Breast epithelium (tissue), 3 donors: ENCODE results near the gene RPL10.

Experiments used
- CTCF ChIP-seq, 3 donors: fragments of 450-650 bp; IDR thresholded peaks; one replicate each; pipeline ENCODE4 v1.5.1; 2016 to 2017; ENCODE audit warnings: antibody characterized with exemption in 3 of 3, mild to moderate bottlenecking in 3 of 3, moderate library complexity in 3 of 3
- POLR2AphosphoS5 ChIP-seq, 3 donors: sonication (generic); formaldehyde crosslinking; IDR thresholded peaks; one replicate each; pipeline ENCODE4 v1.6.1; 2017; ENCODE audit warnings: antibody characterized with exemption in 3 of 3

- TF ChIP-seq POLR2AphosphoS5 (IDR thresholded peaks at IDR 0.05) (peak; percentile 98 to 100 (median 99)), CTCF (IDR thresholded peaks at IDR 0.05) (no peak)
Measured at GRCh38 chrX:154397888-154398667, at the start of gene RPL10.
